Endodermal cell (in vitro differentiated cells): ENCODE data around the gene TMEM273. TPM values are rescaled to one million over a fixed set of nuclear protein-coding genes. Genes with fewer than 3 reads are reported as not detected.

Source experiments
- DNase-seq: peaks from one replicate; pipeline ENCODE4 v3.0.0-alpha.2; 2017
- H3K27ac ChIP-seq: 2 replicates; pipeline ENCODE4 v1.5.1; 2013; ENCODE audit warnings: mild to moderate bottlenecking, low read depth, low read length, moderate library complexity
- H3K27me3 ChIP-seq: 2 replicates; pipeline ENCODE4 v1.6.1; 2013; ENCODE audit warnings: mild to moderate bottlenecking, low read length, moderate library complexity; ENCODE audit not compliant: insufficient read depth, control insufficient read depth, poor library complexity, severe bottlenecking
- H3K36me3 ChIP-seq: 2 replicates; pipeline ENCODE4 v1.7.0; 2013; ENCODE audit warnings: mild to moderate bottlenecking, low read length, moderate library complexity; ENCODE audit not compliant: control insufficient read depth, insufficient read depth
- H3K4me1 ChIP-seq: one replicate; pipeline ENCODE4 v1.7.0; 2013; ENCODE audit warnings: low read length; ENCODE audit not compliant: control insufficient read depth, insufficient read depth
- H3K4me3 ChIP-seq: 2 replicates; pipeline ENCODE4 v1.5.1; 2013; ENCODE audit warnings: mild to moderate bottlenecking, low read length, moderate library complexity
- H3K9ac ChIP-seq: 2 replicates; pipeline ENCODE4 v1.6.1; 2013; ENCODE audit warnings: mild to moderate bottlenecking, low read length, moderate library complexity; ENCODE audit not compliant: poor library complexity, severe bottlenecking; ENCODE audit errors: extremely low read depth
- H3K9me3 ChIP-seq: 2 replicates; pipeline ENCODE4 v1.6.1; 2013; ENCODE audit warnings: mild to moderate bottlenecking, low read length, moderate library complexity; ENCODE audit not compliant: control insufficient read depth
- H3K27ac Mint-ChIP-seq: 2 replicates; pipeline ENCODE4 v1.8.0; 2020; ENCODE audit warnings: mixed read lengths
- H3K27me3 Mint-ChIP-seq: 2 replicates; pipeline ENCODE4 v1.8.0; 2021; ENCODE audit warnings: mild to moderate bottlenecking, mixed read lengths; ENCODE audit not compliant: insufficient read depth
- H3K36me3 Mint-ChIP-seq: 2 replicates; pipeline ENCODE4 v1.8.0; 2020; ENCODE audit warnings: low read depth, mixed read lengths
- H3K4me1 Mint-ChIP-seq: 2 replicates; pipeline ENCODE4 v1.8.0; 2020; ENCODE audit warnings: mixed read lengths
- H3K4me3 Mint-ChIP-seq: 2 replicates; pipeline ENCODE4 v1.8.0; 2020; ENCODE audit warnings: mild to moderate bottlenecking, moderate library complexity, mixed read lengths
- H3K9me3 Mint-ChIP-seq: 2 replicates; pipeline ENCODE4 v1.8.0; 2020; ENCODE audit warnings: mild to moderate bottlenecking, mixed read lengths
- WGBS, 2 experiments: methylation state at CpG; one replicate each; pipeline versions ENCODE4 v1.1.5 to v1.1.7; 2013; ENCODE audit warnings: missing lambda C conversion rate in 2 of 2, mixed read lengths in 1 of 2; ENCODE audit not compliant: insufficient coverage in 1 of 2, insufficient read length in 1 of 2; 5-methylcytosine and 5-hydroxymethylcytosine counted together
- total RNA-seq, 2 donors: library from RNA; stranded (reverse); fragmentation: NEBNext Ultra II Directional in 1 of 2; extraction: Animal tissue kit (Norgen Biotek cat#: 25700) in 1 of 2; gene quantifications; 2 replicates in 1 of 2; 3 replicates in 1 of 2; pipeline ENCODE4 v1.2.1, GENCODE V29; 2021
- TF ChIP-seq, protein P1 (sequence below): fragments of 200-600 bp; sonication (generic); conservative IDR thresholded peaks from 2 replicates; pipeline ENCODE4 v1.5.0; 2021; ENCODE audit warnings: antibody characterized with exemption, mild to moderate bottlenecking

The TMEM273 gene
- total RNA-seq, 2 donors from 2014 or later, result not detected

DNA sequence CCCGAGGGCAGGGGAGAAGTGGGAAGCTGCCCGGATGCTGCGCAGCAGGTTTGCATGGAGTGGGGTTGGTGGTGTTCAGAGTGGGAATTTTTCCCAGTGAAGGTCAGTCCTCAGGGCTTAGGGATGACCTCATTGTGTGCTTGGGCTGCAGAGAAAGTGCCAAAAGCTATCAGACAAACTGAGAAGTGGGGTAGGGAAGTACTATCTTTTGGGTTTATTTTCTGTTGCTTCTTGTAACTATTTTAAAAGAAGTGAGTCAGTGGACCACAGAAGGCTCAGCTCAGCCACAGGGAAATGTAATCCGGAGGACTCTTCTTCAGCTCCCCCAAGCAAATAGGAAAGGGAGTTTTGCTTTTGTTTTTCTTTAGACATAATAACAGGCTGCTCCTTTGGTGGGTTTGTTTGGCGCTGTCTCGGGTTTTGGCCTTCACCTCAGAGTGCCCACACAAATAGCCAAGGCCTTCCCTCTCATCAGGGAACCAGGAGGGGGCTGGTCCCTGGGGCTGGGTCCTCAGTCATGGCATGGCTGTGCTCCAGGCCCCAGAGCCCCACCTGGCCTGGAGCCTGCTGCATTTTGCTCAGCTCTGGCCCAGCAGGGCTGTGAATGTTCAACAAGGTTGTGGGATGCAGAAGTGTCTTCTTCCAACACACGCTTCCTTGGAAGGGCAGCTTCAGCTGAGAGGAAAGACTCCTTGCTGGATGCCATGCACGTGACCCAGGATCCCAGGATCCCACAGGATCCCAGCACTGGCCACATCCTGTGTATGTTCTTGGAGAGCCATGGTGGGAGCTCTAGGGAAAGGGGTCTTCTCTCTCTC, 49.0 kb downstream of the TMEM273 start:
- H3K4me3 ChIP-seq, result no peak overlapping the region
- H3K4me1 ChIP-seq, result no peaks in the 10 kb centered on the region
- Mint-ChIP-seq H3K4me3 (no peak overlapping the region), H3K4me1 (peaks cover 24% of the 10 kb centered on the region), H3K27me3 (peaks cover 6% of the 10 kb centered on the region), H3K36me3 (no peaks in the 10 kb centered on the region), H3K9me3 (peaks cover 2% of the 10 kb centered on the region), H3K27ac (no peak overlapping the region)
- TF ChIP-seq, protein P1, sequence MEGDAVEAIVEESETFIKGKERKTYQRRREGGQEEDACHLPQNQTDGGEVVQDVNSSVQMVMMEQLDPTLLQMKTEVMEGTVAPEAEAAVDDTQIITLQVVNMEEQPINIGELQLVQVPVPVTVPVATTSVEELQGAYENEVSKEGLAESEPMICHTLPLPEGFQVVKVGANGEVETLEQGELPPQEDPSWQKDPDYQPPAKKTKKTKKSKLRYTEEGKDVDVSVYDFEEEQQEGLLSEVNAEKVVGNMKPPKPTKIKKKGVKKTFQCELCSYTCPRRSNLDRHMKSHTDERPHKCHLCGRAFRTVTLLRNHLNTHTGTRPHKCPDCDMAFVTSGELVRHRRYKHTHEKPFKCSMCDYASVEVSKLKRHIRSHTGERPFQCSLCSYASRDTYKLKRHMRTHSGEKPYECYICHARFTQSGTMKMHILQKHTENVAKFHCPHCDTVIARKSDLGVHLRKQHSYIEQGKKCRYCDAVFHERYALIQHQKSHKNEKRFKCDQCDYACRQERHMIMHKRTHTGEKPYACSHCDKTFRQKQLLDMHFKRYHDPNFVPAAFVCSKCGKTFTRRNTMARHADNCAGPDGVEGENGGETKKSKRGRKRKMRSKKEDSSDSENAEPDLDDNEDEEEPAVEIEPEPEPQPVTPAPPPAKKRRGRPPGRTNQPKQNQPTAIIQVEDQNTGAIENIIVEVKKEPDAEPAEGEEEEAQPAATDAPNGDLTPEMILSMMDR, result no peak
- 90 to 93% methylated on average over 4 to 8 of the region's 8 CpGs for WGBS, 2 experiments
- H3K27me3 ChIP-seq, result no peaks in the 10 kb centered on the region
- H3K36me3 ChIP-seq, result no peaks in the 10 kb centered on the region
- H3K9ac ChIP-seq, result no peak overlapping the region
- no peak for DNase-seq
- H3K27ac ChIP-seq, result no peak overlapping the region
- H3K9me3 ChIP-seq, result no peaks in the 10 kb centered on the region

DNA sequence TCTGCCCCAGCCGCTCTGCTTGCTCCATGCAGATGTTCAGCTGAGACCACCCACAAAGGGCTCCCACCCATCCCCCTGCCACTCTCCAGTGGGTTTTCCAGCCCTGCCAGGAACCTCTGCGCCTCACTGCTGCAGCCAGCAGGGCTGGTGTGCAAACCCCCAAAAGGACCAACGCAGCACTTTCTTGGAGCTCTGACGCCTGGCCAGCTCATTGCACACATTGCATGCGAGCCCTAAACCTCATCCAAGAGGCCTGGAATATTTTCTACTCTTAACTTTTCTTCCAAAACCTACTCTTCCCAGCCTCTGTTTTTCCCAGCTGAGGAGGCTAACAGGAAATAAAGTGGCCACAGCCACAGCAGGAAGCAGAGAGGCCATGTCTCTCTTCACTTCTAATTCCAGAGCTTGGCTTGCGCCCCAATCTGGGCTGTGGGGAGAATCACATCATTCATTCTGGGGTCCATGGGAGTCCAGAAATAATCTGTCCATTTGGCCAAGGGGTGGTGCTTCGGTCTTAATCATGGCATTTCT, 49.8 kb downstream of the TMEM273 start:
- DNase-seq, result no peak
- TF ChIP-seq, protein P1, result no peak
- no peaks in the 10 kb centered on the region for H3K36me3 ChIP-seq
- H3K27ac ChIP-seq, result no peak overlapping the region
- no peaks in the 10 kb centered on the region for H3K4me1 ChIP-seq
- H3K9me3 Mint-ChIP-seq, result peaks cover 2% of the 10 kb centered on the region
- H3K9ac ChIP-seq, result no peak overlapping the region
- no peak overlapping the region for H3K4me3 Mint-ChIP-seq
- H3K9me3 ChIP-seq, result no peaks in the 10 kb centered on the region
- H3K4me1 Mint-ChIP-seq, result peaks cover 24% of the 10 kb centered on the region
- no peak overlapping the region for H3K4me3 ChIP-seq
- no peak overlapping the region for H3K27ac Mint-ChIP-seq
- no peaks in the 10 kb centered on the region for H3K36me3 Mint-ChIP-seq
- WGBS, 2 experiments, result 92 to 93% methylated on average over 5 to 7 of the region's 7 CpGs
- H3K27me3 Mint-ChIP-seq, result peaks cover 6% of the 10 kb centered on the region
- no peaks in the 10 kb centered on the region for H3K27me3 ChIP-seq

DNA sequence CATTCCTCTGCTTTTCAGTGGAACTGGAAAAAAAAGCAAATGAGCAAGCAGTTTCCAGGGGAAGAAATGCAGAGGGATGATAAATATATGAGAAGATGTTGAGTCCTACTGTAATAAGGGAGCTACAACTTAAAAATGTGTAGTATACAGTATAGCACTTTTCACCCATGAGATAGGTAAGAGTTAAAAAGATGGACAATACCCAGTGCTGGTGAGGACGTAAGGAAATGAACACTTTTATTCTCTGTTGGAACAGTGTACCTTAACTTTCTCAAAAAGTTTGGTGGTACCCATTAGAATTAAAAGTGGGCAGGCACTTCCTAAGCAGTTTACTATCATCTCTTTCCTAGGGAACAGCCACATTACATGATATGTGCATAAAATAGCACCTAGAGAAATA, 51.7 kb downstream of the TMEM273 start:
- WGBS, 2 experiments, result 91 to 100% methylated on average over 1 of the region's 1 CpG
- H3K27ac Mint-ChIP-seq, result no peak overlapping the region
- no peak overlapping the region for H3K4me3 ChIP-seq
- H3K9ac ChIP-seq, result no peak overlapping the region
- DNase-seq, result no peak
- no peaks in the 10 kb centered on the region for H3K36me3 Mint-ChIP-seq
- TF ChIP-seq, protein P1, result no peak
- H3K36me3 ChIP-seq, result no peaks in the 10 kb centered on the region
- no peak overlapping the region for H3K27ac ChIP-seq
- H3K9me3 Mint-ChIP-seq, result peaks cover 2% of the 10 kb centered on the region
- H3K27me3 Mint-ChIP-seq, result peaks cover 6% of the 10 kb centered on the region
- H3K9me3 ChIP-seq, result no peaks in the 10 kb centered on the region
- no peaks in the 10 kb centered on the region for H3K4me1 ChIP-seq
- H3K4me1 Mint-ChIP-seq, result peaks cover 13% of the 10 kb centered on the region
- H3K4me3 Mint-ChIP-seq, result no peak overlapping the region
- H3K27me3 ChIP-seq, result no peaks in the 10 kb centered on the region
